ENCODE results near the gene SAMHD1.

DNA sequence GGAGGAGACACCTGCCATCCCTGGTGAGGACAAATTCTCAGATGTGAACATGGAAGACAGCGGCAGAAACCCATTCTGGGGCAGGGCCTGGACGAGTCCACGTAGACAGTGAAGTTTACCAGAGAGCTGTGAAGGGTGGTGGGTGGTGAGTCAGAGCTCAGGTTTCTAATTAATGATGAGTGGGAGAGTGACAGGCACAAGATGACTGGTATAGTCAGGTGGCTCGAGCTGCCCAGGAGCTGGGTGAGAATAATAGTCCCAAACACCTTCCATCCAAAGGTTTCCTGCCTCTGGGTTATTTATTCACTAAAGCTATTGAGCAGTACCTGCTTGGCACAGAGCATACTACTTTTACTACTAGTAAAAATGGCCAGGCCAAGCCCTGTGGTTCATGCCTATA, 69.6 kb downstream of the SAMHD1 start:
- TF ChIP-seq, protein P1, sequence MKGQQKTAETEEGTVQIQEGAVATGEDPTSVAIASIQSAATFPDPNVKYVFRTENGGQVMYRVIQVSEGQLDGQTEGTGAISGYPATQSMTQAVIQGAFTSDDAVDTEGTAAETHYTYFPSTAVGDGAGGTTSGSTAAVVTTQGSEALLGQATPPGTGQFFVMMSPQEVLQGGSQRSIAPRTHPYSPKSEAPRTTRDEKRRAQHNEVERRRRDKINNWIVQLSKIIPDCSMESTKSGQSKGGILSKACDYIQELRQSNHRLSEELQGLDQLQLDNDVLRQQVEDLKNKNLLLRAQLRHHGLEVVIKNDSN (CRISPR knock-in tag; IDR thresholded peaks at IDR 0.05) = no peak
- no peak for TF ChIP-seq TAF15 (IDR thresholded peaks at IDR 0.05; ENCODE audit: low read depth, low read length)
- TF ChIP-seq, protein P2, sequence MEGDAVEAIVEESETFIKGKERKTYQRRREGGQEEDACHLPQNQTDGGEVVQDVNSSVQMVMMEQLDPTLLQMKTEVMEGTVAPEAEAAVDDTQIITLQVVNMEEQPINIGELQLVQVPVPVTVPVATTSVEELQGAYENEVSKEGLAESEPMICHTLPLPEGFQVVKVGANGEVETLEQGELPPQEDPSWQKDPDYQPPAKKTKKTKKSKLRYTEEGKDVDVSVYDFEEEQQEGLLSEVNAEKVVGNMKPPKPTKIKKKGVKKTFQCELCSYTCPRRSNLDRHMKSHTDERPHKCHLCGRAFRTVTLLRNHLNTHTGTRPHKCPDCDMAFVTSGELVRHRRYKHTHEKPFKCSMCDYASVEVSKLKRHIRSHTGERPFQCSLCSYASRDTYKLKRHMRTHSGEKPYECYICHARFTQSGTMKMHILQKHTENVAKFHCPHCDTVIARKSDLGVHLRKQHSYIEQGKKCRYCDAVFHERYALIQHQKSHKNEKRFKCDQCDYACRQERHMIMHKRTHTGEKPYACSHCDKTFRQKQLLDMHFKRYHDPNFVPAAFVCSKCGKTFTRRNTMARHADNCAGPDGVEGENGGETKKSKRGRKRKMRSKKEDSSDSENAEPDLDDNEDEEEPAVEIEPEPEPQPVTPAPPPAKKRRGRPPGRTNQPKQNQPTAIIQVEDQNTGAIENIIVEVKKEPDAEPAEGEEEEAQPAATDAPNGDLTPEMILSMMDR (IDR thresholded peaks at IDR 0.05 in 2 of 3, conservative IDR thresholded peaks at IDR 0.05 in 1 of 3; ENCODE audit: insufficient read depth in 2 of 3, low read depth in 1 of 3, low read length in 3 of 3) = no peak
- no peak for TF ChIP-seq MAFK (IDR thresholded peaks at IDR 0.05; ENCODE audit: low read length)
- TF ChIP-seq SREBF2 (CRISPR knock-in tag; IDR thresholded peaks at IDR 0.05) = no peak
- no peak for TF ChIP-seq GABPB1 (CRISPR knock-in tag; IDR thresholded peaks at IDR 0.05)
- no peak for TF ChIP-seq ETV1 (tag; conservative IDR thresholded peaks at IDR 0.05; ENCODE audit: low read depth)
- TF ChIP-seq ZFP36 (IDR thresholded peaks at IDR 0.05; ENCODE audit: low read depth, low read length, partially characterized antibody) = no peak
- TF ChIP-seq FOXM1 (IDR thresholded peaks at IDR 0.05; ENCODE audit: low read depth) = no peak
- no peak for TF ChIP-seq FOXM1 (CRISPR knock-in tag; IDR thresholded peaks at IDR 0.05; ENCODE audit: low read depth)
- TF ChIP-seq POU5F1 (IDR thresholded peaks at IDR 0.05; ENCODE audit: borderline replicate concordance, low read depth, low read length, partially characterized antibody) = no peak
- no peak for TF ChIP-seq RCOR1 (IDR thresholded peaks at IDR 0.05; ENCODE audit: borderline replicate concordance in 1 of 2, low read depth in 2 of 2, low read length in 2 of 2)
- no peak for TF ChIP-seq ZNF584 (CRISPR knock-in tag; IDR thresholded peaks at IDR 0.05; ENCODE audit: low read depth)
- TF ChIP-seq L3MBTL2 (IDR thresholded peaks at IDR 0.05) = no peak

Data from K562 (cell line).